GM12878 (cell line): ENCODE measurements around the gene PPARA. TPM values are rescaled to one million over a fixed set of nuclear protein-coding genes. Genes with fewer than 3 reads are reported as not detected.

ENCODE experiments used
- ATAC-seq: fragments of 200-7000 bp; cut with Tn5 transposase; 3 replicates; pipeline ENCODE4 v1.9.1; 2020; ENCODE audit warnings: mild to moderate bottlenecking, moderate library complexity
- BruUV-seq: library from RNA; stranded (reverse); fragments of 400-500 nt; replicated peaks from 2 replicates; lab custom pipeline; 2021; lab: Mats Ljungman, UMichigan
- CTCF ChIA-PET: fragments of 300-600 bp; sonication (Branson Sonifier 250); formaldehyde crosslinking; extraction: SDS; loops from one replicate; lab custom pipeline; 2021; ENCODE audit warnings: inconsistent platforms; lab: Yijun Ruan, JAX
- POLR2A ChIA-PET: fragments of 350-600 bp; formaldehyde crosslinking; extraction: SDS; loops from one replicate; lab custom pipeline; 2021; ENCODE audit warnings: inconsistent platforms; lab: Charles Lee
- RAD21 ChIA-PET: fragments of 300-600 bp; sonication (Branson Sonifier 250); formaldehyde crosslinking; loops from one replicate; lab custom pipeline; 2023; ENCODE audit warnings: antibody characterized with exemption; ENCODE audit not compliant: unreplicated experiment; lab: Charles Lee
- SMC1A ChIA-PET: fragments of 300-600 bp; sonication (Branson Sonifier 250); formaldehyde crosslinking; loops from one replicate; lab custom pipeline; 2023; ENCODE audit not compliant: unreplicated experiment, uncharacterized antibody; lab: Charles Lee
- DNase-seq: peaks from one replicate; pipeline ENCODE4 v3.0.0-alpha.2; 2011; ENCODE audit warnings: low read depth, low spot score
- FAIRE-seq: peaks from 3 replicates; lab custom pipeline; 2011; peaks lifted over from hg19 to GRCh38; lab: Jason Lieb, UNC
- H2AFZ ChIP-seq: 2 replicates; pipeline ENCODE4 v1.6.0; 2011; ENCODE audit warnings: low read depth, low read length, control low read depth; ENCODE audit not compliant: control insufficient read depth
- H3K27ac ChIP-seq: 2 replicates; pipeline ENCODE4 v1.5.1; 2011; ENCODE audit warnings: control low read depth; ENCODE audit not compliant: control insufficient read depth, insufficient read depth
- H3K27me3 ChIP-seq, 2 experiments: replicated peaks in 1 of 2; 2 replicates each; pipeline versions ENCODE4 v1.6.0 to v1.6.1; 2011; ENCODE audit warnings: low read length in 1 of 2; ENCODE audit not compliant: control insufficient read depth in 2 of 2, insufficient read depth in 2 of 2
- H3K36me3 ChIP-seq, 2 experiments: 2 replicates each; pipeline ENCODE4 v1.5.1; 2011; ENCODE audit warnings: low read length in 1 of 2; ENCODE audit not compliant: control insufficient read depth in 2 of 2, insufficient read depth in 2 of 2
- H3K4me1 ChIP-seq: 2 replicates; pipeline ENCODE4 v1.6.1; 2011; ENCODE audit warnings: mild to moderate bottlenecking, low read length, moderate library complexity, mixed read lengths; ENCODE audit not compliant: control insufficient read depth, insufficient read depth
- H3K4me2 ChIP-seq: 2 replicates; pipeline ENCODE4 v1.6.0; 2011; ENCODE audit warnings: control low read depth; ENCODE audit not compliant: control insufficient read depth, insufficient read depth
- H3K4me3 ChIP-seq: fragments of 200-600 bp; sonication (generic); 2 replicates; pipeline ENCODE4 v1.5.1; 2016
- H3K79me2 ChIP-seq: 2 replicates; pipeline ENCODE4 v1.6.0; 2011; ENCODE audit warnings: low read length; ENCODE audit not compliant: control insufficient read depth, insufficient read depth
- H3K9ac ChIP-seq: 2 replicates; pipeline ENCODE4 v1.8.0; 2011; ENCODE audit warnings: low read length, control low read depth, mixed read lengths; ENCODE audit not compliant: control insufficient read depth, insufficient read depth
- H3K9me3 ChIP-seq: replicated peaks from 3 replicates; pipeline ENCODE4 v1.5.1; 2011; ENCODE audit warnings: mild to moderate bottlenecking, low read length; ENCODE audit not compliant: control insufficient read depth, insufficient read depth
- H4K20me1 ChIP-seq: 2 replicates; pipeline ENCODE4 v1.6.0; 2011; ENCODE audit not compliant: control insufficient read depth, insufficient read depth
- ASH2L ChIP-seq: fragments of 300-600, 200-600 bp; sonication (generic); IDR thresholded peaks from 2 replicates; pipeline ENCODE4 v1.6.1; 2017; ENCODE audit warnings: low read depth, mild to moderate bottlenecking, borderline replicate concordance
- CREB1 ChIP-seq: IDR thresholded peaks from 2 replicates; pipeline ENCODE4 v1.6.1; 2012; ENCODE audit warnings: low read depth, mild to moderate bottlenecking, inconsistent platforms
- E2F4 ChIP-seq: IDR thresholded peaks from 2 replicates; pipeline ENCODE4 v1.6.1; 2012; ENCODE audit warnings: low read depth, low read length, improper control_type of control experiment
- EGR1 ChIP-seq, 2 experiments: IDR thresholded peaks; 1 replicate in 1 of 2; 2 replicates in 1 of 2; pipeline ENCODE4 v1.6.1; 2011 to 2012; ENCODE audit warnings: low read depth in 2 of 2, low read length in 2 of 2, borderline replicate concordance in 1 of 2, mild to moderate bottlenecking in 1 of 2, moderate library complexity in 1 of 2
- ELK1 ChIP-seq: IDR thresholded peaks from 2 replicates; pipeline ENCODE4 v1.6.1; 2012; ENCODE audit warnings: low read depth, low read length, improper control_type of control experiment
- GATAD2B ChIP-seq: fragments of 450-650 bp; conservative IDR thresholded peaks from 2 replicates; pipeline ENCODE4 v1.6.1; 2017; ENCODE audit warnings: low read depth, mild to moderate bottlenecking, moderate library complexity
- MLLT1 ChIP-seq: fragments of 450-650 bp; IDR thresholded peaks from 2 replicates; pipeline ENCODE4 v1.6.1; 2016; ENCODE audit warnings: mild to moderate bottlenecking
- POU2F2 ChIP-seq: IDR thresholded peaks from 3 replicates; pipeline ENCODE4 v1.6.1; 2011; ENCODE audit warnings: low read depth, mild to moderate bottlenecking, low read length, borderline replicate concordance
- USF2 ChIP-seq: IDR thresholded peaks from 2 replicates; pipeline ENCODE4 v1.6.1; 2011; ENCODE audit warnings: low read depth, low read length, improper control_type of control experiment, borderline replicate concordance
- ZNF384 ChIP-seq: IDR thresholded peaks from 2 replicates; pipeline ENCODE4 v1.6.1; 2012; ENCODE audit warnings: low read depth, mild to moderate bottlenecking, low read length, improper control_type of control experiment, borderline replicate concordance
- WGBS: methylation state at CpG from one replicate; pipeline ENCODE4 v1.1.6; 2016; ENCODE audit warnings: low lambda C conversion rate; ENCODE audit not compliant: insufficient replicate concordance, insufficient coverage; ENCODE audit errors: missing lambda C conversion rate; 5-methylcytosine and 5-hydroxymethylcytosine counted together
- in situ Hi-C: fragments of 300-500 bp; cut with MboI; formaldehyde crosslinking; loops from 9 replicates; pipeline ENCODE4 v1.14.3; 2018; ENCODE audit warnings: mixed read lengths
- intact Hi-C: fragments of 100-400 bp; cut with micrococcal nuclease; formaldehyde crosslinking; loops from one replicate; pipeline ENCODE4 v1.14.2; 2022; ENCODE audit not compliant: unreplicated experiment
- polyA plus RNA-seq, 11 experiments: library from polyadenylated mRNA; depleted of rRNA in 4 of 11; unstranded in 6 of 11; stranded (reverse) in 5 of 11; fragments of >200 nt; fragmentation: Nextera tagmentation in 4 of 11; fragmentation: Illumina TruSeq in 1 of 11; extraction: Ambion mirVana in 4 of 11; extraction: Trizol in 1 of 11; gene quantifications; 1 replicate in 1 of 11; 2 replicates in 10 of 11; pipeline versions ENCODE4 v1.2.1 to v1.2.3, GENCODE V29; 2011 to 2016; ENCODE audit warnings: inconsistent platforms in 2 of 11, missing spikeins in 2 of 11, low read depth in 1 of 11
- total RNA-seq, 4 experiments: library from RNA; depleted of rRNA in 3 of 4; stranded (reverse); fragments of >200 nt in 3 of 4; fragmentation: Illumina TruSeq in 1 of 4; extraction: Trizol in 1 of 4; gene quantifications; 2 replicates each; pipeline versions ENCODE4 v1.2.1 to v1.2.3, GENCODE V29; 2013 to 2021

Gene PPARA
- total and polyA plus RNA-seq, 10 of the 15 experiments (the other 5 are each of a cell fraction or from before 2014, with no cell fraction given): 0.72 to 10.4 (median 4.6) TPM

GRCh38 chr22:46178755-46179505 is 28.6 kb downstream of the PPARA start:
- POLR2A ChIA-PET: no interaction called here

More at GRCh38 chr22:46178755-46179505, 28.6 kb downstream of the PPARA start:
- peaks cover 0 to 6% of the 10 kb centered on the region in 2 experiments; a peak in 3 of 4 replicates for H3K36me3 ChIP-seq
- DNase-seq (no peak), FAIRE-seq (no peak), ATAC-seq (no peak)
- 98% methylated on average over 4 of the region's 4 CpGs for WGBS
- BruUV-seq: no TSS peak
- no peak overlapping the region for H3K27ac ChIP-seq
- no peak overlapping the region for H3K9ac ChIP-seq
- H2AFZ ChIP-seq: no peak overlapping the region
- in situ Hi-C loops: no loop called here
- no peaks in the 10 kb centered on the region for H4K20me1 ChIP-seq
- ChIA-PET SMC1A (no interaction called here), RAD21 (no interaction called here), CTCF (no interaction called here)
- TF ChIP-seq E2F4 (no peak), USF2 (no peak), ELK1 (no peak), POU2F2 (no peak), EGR1 (IDR thresholded peaks at IDR 0.05; ENCODE audit: borderline replicate concordance in 1 of 2, low read depth in 2 of 2, low read length in 2 of 2) (no peak), GATAD2B (no peak), CREB1 (no peak), ZNF384 (no peak), MLLT1 (no peak), ASH2L (no peak)
- H3K9me3 ChIP-seq: peaks cover 9% of the 10 kb centered on the region
- H3K27me3 ChIP-seq: no peaks in the 10 kb centered on the region
- no peaks in the 10 kb centered on the region for H3K79me2 ChIP-seq
- H3K4me1 ChIP-seq: no peaks in the 10 kb centered on the region
- no peak overlapping the region for H3K4me2 ChIP-seq
- intact Hi-C loops: no loop called here
- H3K4me3 ChIP-seq: no peak overlapping the region
